Testis (tissue), 2 donors: ENCODE results near the gene FAM131A.

ENCODE experiments used
- POLR2A ChIP-seq: fragments of 450-650 bp; IDR thresholded peaks from one replicate; pipeline ENCODE4 v1.6.1; 2017; ENCODE audit warnings: antibody characterized with exemption, mild to moderate bottlenecking, moderate library complexity
- TF ChIP-seq, protein P1 (sequence below), 3 experiments: fragments of 450-650 bp in 2 of 3; fragments of 200-600 bp in 1 of 3; sonication (generic) in 1 of 3; IDR thresholded peaks; one replicate each; pipeline ENCODE4 v1.5.1; 2016 to 2019; ENCODE audit warnings: antibody characterized with exemption in 3 of 3, mild to moderate bottlenecking in 2 of 3, moderate library complexity in 1 of 3

- TF ChIP-seq, protein P1, sequence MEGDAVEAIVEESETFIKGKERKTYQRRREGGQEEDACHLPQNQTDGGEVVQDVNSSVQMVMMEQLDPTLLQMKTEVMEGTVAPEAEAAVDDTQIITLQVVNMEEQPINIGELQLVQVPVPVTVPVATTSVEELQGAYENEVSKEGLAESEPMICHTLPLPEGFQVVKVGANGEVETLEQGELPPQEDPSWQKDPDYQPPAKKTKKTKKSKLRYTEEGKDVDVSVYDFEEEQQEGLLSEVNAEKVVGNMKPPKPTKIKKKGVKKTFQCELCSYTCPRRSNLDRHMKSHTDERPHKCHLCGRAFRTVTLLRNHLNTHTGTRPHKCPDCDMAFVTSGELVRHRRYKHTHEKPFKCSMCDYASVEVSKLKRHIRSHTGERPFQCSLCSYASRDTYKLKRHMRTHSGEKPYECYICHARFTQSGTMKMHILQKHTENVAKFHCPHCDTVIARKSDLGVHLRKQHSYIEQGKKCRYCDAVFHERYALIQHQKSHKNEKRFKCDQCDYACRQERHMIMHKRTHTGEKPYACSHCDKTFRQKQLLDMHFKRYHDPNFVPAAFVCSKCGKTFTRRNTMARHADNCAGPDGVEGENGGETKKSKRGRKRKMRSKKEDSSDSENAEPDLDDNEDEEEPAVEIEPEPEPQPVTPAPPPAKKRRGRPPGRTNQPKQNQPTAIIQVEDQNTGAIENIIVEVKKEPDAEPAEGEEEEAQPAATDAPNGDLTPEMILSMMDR (IDR thresholded peaks at IDR 0.05): no peak
- TF ChIP-seq POLR2A: no peak
Measured at GRCh38 chr3:184358921-184359350, 21.5 kb downstream of the FAM131A start.
